ENCODE measurements around the gene ANKRD11. TPM values are rescaled to one million over a fixed set of nuclear protein-coding genes. Genes with fewer than 3 reads are reported as not detected.

Gene ANKRD11
- total RNA-seq, 1 donor, result 97.4 TPM

GRCh38 chr16:89378947-89379771 is 111.2 kb downstream of the ANKRD11 start:
- Histone ChIP-seq H3K79me2 (ENCODE audit: insufficient read depth, low read length) (peaks cover 100% of the 10 kb centered on the region), H3K27me3 (ENCODE audit: insufficient read depth, low read length) (no peaks in the 10 kb centered on the region), H3K4me3 (ENCODE audit: insufficient read depth, low read length) (no peak overlapping the region), H3K4me1 (ENCODE audit: insufficient read depth, low read length) (no peaks in the 10 kb centered on the region), H3K36me3 (ENCODE audit: insufficient read depth, low read length) (no peaks in the 10 kb centered on the region), H2AFZ (ENCODE audit: low read length) (no peak overlapping the region), H3K4me2 (ENCODE audit: insufficient read depth, low read length) (no peak overlapping the region), H3K27ac (ENCODE audit: low read depth, low read length) (no peak overlapping the region), H4K20me1 (ENCODE audit: insufficient read depth, low read length) (peaks cover 81% of the 10 kb centered on the region), H3K9me3 (ENCODE audit: low read depth, low read length) (no peaks in the 10 kb centered on the region)
- no peak for DNase-seq (ENCODE audit: insufficient read length, low spot score, missing footprints)
- TF ChIP-seq CTCF (IDR thresholded peaks at IDR 0.05; ENCODE audit: extremely low read depth, low read depth, low read length), result no peak

GRCh38 chr16:89377453-89377848 is 112.9 kb downstream of the ANKRD11 start:
- H4K20me1 ChIP-seq (ENCODE audit: insufficient read depth, low read length), result peaks cover 82% of the 10 kb centered on the region
- H3K27ac ChIP-seq (ENCODE audit: low read depth, low read length), result no peak overlapping the region
- TF ChIP-seq CTCF (IDR thresholded peaks at IDR 0.05; ENCODE audit: extremely low read depth, low read depth, low read length), result no peak
- H3K79me2 ChIP-seq (ENCODE audit: insufficient read depth, low read length), result peaks cover 100% of the 10 kb centered on the region
- H3K4me1 ChIP-seq (ENCODE audit: insufficient read depth, low read length), result peaks cover 13% of the 10 kb centered on the region
- H3K27me3 ChIP-seq (ENCODE audit: insufficient read depth, low read length), result no peaks in the 10 kb centered on the region
- H3K9me3 ChIP-seq (ENCODE audit: low read depth, low read length), result no peaks in the 10 kb centered on the region
- H3K4me3 ChIP-seq (ENCODE audit: insufficient read depth, low read length), result no peak overlapping the region
- DNase-seq (ENCODE audit: insufficient read length, low spot score, missing footprints), result no peak
- H3K36me3 ChIP-seq (ENCODE audit: insufficient read depth, low read length), result no peaks in the 10 kb centered on the region
- no peak overlapping the region for H2AFZ ChIP-seq (ENCODE audit: low read length)
- H3K4me2 ChIP-seq (ENCODE audit: insufficient read depth, low read length), result no peak overlapping the region

DNA sequence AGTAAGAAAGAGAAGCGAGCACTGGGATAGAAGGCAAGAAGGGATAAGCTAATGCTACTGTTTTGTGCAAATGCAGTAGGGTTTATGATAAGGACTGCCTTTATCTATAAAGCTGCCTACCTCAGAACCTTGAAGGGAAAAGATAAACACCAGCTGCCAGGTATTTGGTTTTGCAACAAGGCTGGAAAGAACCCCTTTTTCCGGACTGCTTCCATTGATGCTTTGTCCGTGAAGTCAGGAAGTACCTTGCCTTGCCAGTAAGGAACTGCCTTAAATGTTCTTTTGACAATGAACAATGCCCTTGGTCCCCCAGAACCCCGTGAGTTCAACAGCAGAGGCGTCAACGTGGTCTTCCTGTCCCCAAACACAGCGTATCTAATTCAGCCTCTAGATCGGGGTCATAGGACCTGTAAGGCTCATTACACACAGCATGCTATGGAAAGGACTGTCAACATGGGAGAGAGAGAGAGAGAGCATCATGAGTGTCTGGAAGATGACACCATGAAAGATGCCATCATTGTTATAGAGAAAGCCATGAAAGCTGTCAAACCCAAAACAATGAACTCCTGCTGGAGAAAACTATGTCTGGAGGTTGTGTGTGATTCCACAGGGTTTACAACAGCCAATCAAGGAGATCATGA is 113.4 kb downstream of the ANKRD11 start:
- Histone ChIP-seq H3K4me3 (ENCODE audit: insufficient read depth, low read length) (no peak overlapping the region), H3K4me2 (ENCODE audit: insufficient read depth, low read length) (no peak overlapping the region), H2AFZ (ENCODE audit: low read length) (no peak overlapping the region), H3K27me3 (ENCODE audit: insufficient read depth, low read length) (no peaks in the 10 kb centered on the region), H3K27ac (ENCODE audit: low read depth, low read length) (no peak overlapping the region), H3K79me2 (ENCODE audit: insufficient read depth, low read length) (peaks cover 99% of the 10 kb centered on the region), H3K9me3 (ENCODE audit: low read depth, low read length) (no peaks in the 10 kb centered on the region), H3K4me1 (ENCODE audit: insufficient read depth, low read length) (peaks cover 13% of the 10 kb centered on the region), H4K20me1 (ENCODE audit: insufficient read depth, low read length) (peaks cover 84% of the 10 kb centered on the region), H3K36me3 (ENCODE audit: insufficient read depth, low read length) (peaks cover 3% of the 10 kb centered on the region)
- TF ChIP-seq CTCF (IDR thresholded peaks at IDR 0.05; ENCODE audit: extremely low read depth, low read depth, low read length), result no peak
- no peak for DNase-seq (ENCODE audit: insufficient read length, low spot score, missing footprints)

DNA sequence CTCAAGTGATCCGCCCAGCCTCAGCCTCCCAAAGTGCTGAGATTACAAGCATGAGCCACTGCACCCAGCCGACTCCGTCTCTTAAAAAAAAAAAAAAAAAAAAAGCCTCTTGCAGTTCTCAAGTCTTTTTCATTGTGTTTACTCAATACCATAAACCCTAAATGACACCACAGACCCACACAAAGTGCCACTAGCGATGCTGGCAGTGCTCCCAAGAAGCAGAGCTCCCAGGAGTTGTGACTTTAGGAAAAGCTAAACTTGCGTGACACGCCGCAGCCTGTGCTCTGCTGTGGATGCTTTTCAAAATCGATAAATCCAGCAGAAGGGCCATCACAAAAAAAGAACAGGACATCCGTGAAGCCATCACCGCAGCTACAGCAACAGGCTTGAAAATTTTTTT is 114.7 kb downstream of the ANKRD11 start:
- DNase-seq (ENCODE audit: insufficient read length, low spot score, missing footprints), result no peak
- Histone ChIP-seq H3K27me3 (ENCODE audit: insufficient read depth, low read length) (no peaks in the 10 kb centered on the region), H3K4me1 (ENCODE audit: insufficient read depth, low read length) (peaks cover 13% of the 10 kb centered on the region), H3K9me3 (ENCODE audit: low read depth, low read length) (no peaks in the 10 kb centered on the region), H2AFZ (ENCODE audit: low read length) (no peak overlapping the region), H3K79me2 (ENCODE audit: insufficient read depth, low read length) (peaks cover 99% of the 10 kb centered on the region), H3K36me3 (ENCODE audit: insufficient read depth, low read length) (peaks cover 7% of the 10 kb centered on the region), H3K4me2 (ENCODE audit: insufficient read depth, low read length) (no peak overlapping the region), H3K4me3 (ENCODE audit: insufficient read depth, low read length) (no peak overlapping the region), H3K27ac (ENCODE audit: low read depth, low read length) (no peak overlapping the region), H4K20me1 (ENCODE audit: insufficient read depth, low read length) (peaks cover 85% of the 10 kb centered on the region)
- TF ChIP-seq CTCF (IDR thresholded peaks at IDR 0.05; ENCODE audit: extremely low read depth, low read depth, low read length), result no peak
